GM19023 (cell line): ENCODE data around the gene PAX8.

Experiments
- ATAC-seq: cut with Tn5 transposase; IDR thresholded peaks from one replicate; pipeline ENCODE4 v1.9.1; 2021; ENCODE audit warnings: mild to moderate bottlenecking, moderate library complexity; ENCODE audit not compliant: unreplicated experiment

PAX8 gene

DNA sequence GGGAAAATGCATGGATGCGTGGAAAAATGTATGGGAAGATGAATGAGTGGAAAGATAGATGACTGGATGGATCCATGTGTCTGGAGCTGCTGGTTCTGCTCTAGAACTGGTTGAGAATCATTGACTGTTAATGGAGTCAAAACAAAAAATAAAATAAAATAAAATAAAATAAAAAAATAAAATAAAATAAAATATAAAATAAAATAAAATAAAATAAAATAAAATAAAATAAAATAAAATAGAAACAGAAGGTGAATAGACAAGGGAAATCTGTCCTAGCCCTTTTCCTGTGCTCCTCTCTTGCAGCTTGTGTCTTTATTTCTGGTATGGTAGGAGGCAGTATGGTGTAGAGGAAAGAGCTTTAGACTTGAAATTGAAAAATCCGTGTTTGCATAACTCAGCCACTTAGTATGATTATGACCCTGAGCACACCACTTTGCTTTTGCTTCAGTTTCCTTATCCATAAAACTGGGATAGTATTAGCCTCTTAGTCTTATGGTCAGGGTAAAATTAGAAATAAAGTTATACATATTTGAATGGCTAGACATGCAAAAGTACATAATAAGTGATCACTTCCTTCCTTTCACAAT is 54.0 kb downstream of the PAX8 start:
- no peak for ATAC-seq

DNA sequence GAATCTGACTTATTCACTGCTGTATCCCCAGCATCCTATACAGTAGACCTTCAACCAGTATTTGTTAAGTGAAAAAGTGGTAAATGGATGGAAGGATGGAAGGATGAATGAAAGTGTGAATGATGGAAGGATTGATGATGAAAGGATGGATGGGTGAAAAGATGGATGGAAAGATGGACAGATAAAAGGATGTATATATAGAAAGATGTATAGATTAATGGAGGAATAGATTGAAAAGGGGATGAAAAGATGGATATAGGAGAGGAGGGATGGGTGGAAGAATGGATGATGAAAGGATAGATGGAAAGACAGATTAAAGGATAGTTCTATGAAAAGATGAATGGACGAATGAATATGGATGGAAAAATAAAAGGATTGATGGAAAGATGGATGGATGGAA is 54.9 kb downstream of the PAX8 start:
- ATAC-seq, result no peak

DNA sequence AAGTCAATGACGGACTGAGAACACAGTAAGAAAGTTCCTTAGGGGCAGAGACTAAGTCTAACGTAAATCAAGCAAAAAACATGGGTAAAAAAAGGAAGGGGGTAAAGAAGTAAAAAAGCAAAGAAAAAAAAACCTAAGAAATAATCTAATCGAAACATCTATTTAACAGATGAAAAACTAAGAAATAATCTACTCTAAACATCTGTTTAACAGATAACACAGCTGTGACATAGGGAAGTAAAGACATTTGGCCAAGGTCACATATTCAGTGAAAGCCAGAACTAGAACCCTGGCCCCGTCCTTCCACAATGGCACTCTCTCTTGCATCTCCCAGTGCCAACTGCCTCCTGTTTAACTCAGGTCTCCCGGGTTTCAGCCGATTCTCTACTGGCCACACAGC is 56.9 kb downstream of the PAX8 start:
- ATAC-seq, result no peak

DNA sequence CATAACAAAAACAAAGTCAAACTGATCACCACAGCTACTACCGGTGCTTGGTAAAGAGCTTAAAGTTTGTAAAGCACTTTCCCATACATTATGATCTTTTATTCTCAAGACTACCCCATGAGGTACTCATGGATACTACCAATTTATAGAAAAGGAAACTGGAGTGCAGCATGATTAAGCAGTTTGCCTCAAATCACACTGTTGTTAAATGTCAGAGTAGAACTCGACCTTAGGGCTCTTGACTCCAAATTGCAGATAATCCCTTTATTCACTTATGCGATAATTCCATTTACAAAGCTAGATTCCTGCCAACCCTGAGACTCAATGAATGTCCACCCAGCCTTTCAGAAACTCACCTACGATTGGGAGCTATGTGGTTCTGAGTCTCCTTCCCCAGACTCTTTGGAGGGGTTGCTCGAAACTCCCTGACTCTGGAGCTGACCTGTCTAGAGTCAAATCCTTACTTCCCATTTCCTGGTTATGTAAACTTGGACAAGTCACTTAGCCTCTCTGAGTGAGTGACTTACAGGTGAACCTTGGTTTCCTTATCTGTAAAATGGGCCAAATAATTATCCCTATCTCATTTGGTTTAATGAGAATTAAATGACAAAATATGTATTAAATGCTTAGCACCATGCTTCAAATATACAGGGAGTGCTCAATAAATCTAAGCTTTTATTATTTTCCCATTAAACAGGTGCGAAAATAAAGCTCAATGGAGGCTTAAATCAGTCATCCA is 57.6 kb downstream of the PAX8 start:
- ATAC-seq, result no peak

DNA sequence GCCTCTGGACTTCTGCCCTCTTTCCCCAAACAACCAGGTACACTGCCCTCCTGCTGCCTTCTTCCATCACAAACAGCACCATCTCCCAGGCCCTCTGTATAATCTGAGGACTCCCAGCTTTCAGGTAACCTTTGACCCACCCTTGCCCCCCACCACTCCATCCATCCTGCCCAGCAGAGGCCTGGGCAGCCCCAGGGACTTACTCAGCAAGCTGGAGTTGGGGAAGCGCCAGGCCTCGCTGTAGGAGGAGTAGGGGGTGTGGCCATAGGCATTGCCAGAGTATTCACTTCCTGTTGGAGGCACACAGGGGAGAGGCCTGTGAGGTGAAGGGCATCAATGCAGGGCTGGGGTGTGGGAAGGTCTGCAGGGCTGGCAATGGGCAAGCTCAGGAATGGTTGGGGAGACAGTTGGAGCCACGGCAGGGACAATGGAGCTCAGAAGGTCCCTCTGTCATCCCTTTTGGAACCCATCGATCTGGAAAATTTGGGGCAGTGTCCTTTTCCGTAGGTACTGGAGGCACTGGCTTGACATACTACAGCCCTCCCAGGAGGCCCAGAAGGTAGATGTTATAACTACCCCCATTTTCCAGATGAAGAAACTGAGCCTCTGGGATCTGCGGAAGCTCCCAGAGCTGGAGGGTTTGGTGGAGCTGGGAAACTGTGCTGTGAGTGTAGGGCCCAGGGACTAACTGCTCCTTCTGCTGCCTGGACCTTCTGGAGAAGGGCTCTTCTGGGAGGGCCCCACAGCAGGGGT is 58.7 kb downstream of the PAX8 start:
- ATAC-seq, result no peak

DNA sequence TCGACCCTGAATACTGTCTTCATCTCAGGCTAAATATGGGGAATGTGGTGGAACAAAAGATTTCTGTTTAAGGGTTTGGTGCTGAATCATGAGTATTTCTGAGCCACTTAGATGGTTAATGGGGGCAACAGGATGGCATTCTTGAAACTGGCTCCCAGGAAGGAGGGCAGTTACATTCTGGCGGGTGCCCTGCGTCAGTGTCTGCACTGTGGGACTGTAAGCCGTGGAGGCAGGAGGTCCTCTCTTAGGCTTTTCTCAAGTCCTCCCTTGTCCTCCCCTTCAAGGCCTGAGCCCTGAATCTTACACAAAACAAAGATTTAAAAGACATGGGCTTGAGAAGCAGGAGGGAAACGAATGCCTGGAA is 59.2 kb downstream of the PAX8 start:
- ATAC-seq, result no peak

DNA sequence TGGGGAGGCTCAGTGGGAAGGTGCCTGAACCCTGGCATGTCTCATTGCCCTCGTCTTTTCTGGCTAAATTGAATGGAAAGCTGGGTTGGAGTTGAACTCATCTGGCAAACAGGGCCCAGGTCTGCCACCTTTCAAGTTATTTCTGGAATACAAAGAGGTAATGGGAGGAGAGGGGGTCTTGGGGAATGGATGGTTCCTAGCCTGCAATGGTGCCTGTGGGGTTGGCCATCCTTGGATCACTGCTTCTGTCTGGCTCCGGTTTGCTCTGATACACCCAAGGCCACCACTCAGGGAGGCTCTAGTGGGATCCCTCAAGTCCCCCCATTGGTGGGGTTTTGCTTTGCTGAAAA is 59.7 kb downstream of the PAX8 start:
- ATAC-seq, result no peak

DNA sequence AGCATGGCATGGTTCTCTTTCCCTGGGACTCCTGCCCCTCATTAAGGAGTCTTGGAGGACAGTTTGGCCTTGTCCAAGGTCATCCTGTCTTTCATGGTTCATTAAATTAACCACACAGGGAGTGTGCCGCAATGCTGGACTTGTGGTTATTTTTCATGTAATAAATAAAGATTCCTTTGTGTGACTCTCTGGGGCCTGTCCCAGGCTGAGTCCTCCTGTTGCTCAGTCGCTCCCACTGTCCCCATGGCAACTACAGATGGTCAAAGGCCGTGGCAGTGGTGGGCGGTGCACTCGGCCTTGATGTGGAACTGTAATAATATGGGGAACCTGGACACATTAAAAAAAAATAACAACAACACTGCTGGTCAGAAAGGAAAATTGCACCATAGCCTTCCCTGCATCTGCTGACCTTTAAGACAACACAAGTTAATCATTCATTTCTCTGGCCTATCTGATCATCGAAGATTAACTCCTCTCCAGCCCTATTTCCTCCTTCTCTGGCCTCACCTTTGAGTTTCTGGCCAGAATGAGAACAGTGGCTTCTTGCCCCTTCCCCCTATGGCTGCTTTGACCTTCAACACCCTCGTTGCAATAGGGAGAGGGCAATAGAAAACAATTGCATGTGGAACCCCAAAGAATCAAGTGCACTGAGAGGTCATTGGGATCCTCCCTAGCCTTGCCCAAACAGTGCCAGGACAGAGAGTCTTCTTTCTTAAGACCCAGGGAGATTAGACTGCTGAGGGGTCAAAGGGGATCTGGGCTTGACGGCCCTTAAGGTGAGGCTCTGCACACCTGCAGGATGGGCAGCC is 60.2 kb downstream of the PAX8 start:
- ATAC-seq, result no peak

DNA sequence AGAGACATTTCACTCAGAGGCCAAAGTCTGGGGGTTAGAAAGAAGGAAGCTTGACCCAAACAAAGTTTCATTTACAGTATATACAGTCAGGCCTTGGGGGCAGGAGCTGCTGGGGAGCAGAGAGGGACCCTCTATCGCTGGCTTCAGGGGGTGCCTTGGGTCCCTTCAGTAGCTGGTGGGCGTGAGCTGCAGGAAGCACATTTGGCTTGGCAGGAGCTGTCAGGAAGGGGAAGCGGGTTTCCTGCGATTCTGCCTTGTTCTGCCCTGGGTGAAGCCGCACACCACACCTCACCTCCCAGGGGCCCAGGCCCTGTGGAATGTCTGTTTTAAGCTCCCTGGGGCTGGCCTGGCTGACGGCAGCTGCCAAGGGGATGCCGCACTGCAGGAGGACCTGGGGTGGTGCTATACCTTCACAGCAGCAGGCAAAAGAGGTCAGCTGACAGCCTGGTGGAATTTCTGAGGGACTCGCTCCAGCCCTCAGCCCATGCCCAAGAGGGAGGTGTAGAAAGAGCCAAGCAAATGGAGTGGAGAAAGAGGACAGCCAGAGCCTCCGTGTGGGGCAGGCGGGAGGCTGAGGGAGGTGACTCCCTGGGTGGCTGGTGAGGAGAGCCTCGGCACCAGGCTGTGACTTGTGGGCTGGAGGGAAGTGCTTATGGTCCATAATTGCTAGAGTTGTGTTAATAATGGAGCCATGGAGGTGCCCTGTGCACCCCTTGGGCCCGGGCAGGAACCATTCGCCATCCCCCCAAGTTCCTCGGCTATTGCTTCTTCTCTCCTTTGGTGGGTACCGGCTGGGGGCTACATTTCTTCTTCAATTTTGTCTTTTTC is 61.1 kb downstream of the PAX8 start:
- ATAC-seq, result no peak

DNA sequence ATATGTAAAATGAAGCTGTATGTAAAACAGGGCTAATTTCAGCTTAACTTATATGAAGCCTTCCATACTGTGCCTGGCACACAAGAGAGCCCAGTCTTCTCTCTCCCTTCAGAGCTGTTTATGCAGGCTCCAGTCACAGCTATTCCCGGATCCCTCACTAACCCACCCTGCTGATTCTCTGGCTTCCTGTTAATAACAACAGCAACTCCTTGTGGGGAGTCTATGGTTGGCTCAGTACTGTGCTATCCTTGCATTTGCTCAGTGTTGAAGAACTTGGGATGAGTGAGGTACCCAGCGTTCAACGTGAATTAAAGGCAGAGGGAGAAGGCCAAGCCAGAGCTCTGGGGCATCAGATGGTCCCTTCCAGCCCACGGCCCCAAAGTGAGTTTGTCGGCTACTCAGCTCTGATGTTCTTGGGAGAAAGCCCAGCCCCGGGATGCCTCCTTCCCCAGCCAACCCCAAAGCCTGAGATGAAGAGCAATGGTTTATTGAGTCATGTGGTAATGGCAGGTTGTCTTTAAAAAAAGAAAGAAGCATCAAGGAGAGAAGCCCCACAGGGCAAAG is 61.7 kb downstream of the PAX8 start:
- no peak for ATAC-seq

DNA sequence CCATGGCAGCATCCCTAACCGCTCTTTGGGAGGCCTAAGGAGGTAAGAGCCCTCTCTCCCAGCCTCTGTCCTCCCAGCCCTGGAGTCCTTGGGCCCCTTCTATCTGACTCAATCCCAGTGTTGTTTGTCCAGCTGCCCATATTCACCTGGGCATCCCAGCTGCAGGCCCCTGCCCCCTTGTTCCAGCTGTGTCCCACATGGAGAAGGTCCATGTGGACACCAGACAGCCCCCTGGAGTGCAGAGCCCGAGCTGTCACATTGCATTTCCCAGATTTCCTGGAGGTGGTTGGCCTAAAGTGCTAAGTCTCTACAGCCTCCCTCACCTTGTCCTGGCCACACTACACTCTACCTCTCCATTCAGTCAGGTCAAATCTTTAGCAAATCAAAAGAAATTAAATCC is 62.4 kb downstream of the PAX8 start:
- ATAC-seq, result no peak

DNA sequence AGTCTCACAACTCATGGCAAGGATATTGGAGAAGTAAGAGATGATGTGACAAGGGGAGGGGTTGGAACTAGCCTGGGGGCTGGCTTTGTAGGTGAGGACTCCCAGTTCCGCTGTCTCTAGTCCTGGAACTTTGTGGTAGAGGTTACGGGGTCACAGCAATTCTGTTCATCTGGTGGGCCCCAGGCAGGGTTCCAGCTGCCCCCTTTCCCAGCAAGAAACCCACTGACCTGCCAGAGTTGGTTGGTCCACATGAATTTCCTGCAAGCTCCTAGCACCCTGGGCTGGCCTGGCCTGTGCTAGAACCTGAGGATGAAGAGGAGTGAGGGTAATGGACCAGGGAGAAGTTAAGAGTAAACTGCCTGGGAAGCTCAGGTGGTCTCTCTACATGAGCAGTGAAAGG is 63.7 kb downstream of the PAX8 start:
- no peak for ATAC-seq

DNA sequence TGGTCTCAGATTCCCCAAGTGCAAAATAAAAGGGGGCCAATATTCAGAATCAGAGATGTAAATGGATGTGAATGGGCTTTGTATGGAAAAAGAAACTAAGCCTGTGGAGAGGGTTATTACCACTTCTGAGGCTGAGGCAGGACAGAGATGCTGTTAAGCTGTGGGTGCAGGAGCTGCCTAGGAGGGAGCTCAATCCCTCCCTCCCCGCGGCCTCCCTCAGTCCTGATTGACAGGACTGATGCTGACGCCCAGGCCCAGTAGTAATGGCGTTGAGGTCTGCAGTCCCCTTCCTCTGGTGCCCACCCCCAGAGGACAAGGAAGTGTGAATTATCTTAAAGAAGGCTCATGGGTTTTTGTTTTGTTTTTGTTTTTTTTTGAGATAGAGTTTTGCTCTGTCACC is 64.6 kb downstream of the PAX8 start:
- no peak for ATAC-seq

DNA sequence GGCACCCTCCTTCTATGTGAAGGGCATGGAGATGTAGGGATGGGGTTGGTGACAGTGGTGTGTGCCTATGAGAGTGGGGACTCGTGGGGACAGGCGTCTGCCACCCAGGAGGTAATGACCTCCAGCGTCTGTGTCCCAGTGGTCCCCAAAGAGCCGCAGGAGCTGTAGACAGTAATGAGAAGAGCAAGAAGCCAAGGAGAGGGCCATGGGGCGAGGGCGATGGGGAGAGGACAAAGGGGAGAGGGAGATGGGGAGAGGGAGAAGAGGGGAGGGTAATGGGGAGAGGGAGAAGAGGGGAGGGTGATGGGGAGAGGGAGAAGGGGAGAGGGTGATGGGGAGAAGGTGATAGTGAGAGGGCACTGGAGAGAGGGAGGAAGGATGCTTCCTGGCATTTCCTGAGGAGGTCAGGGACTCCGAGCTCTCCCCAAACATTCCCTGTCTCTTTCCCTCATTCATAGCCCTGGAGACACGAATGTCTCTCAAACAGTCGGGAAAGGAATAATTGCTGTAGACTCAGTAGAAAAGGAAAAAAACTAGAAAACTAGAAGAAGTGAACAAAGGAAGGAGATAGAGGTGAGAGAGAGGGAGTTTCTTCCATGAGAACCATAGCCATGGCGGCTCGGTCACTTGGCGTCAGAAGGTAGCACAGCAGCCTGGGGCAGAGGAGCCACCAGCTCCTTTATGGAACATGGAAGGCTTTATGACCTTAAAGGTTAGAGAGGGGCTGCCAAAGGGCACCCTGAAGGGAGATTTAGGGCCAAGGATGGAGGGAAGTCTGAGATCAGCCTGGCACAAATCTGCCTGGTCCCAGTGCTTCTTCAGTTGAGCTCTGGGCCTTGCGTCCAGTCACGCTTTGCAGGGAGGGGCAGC is 65.4 kb downstream of the PAX8 start:
- ATAC-seq, result no peak

DNA sequence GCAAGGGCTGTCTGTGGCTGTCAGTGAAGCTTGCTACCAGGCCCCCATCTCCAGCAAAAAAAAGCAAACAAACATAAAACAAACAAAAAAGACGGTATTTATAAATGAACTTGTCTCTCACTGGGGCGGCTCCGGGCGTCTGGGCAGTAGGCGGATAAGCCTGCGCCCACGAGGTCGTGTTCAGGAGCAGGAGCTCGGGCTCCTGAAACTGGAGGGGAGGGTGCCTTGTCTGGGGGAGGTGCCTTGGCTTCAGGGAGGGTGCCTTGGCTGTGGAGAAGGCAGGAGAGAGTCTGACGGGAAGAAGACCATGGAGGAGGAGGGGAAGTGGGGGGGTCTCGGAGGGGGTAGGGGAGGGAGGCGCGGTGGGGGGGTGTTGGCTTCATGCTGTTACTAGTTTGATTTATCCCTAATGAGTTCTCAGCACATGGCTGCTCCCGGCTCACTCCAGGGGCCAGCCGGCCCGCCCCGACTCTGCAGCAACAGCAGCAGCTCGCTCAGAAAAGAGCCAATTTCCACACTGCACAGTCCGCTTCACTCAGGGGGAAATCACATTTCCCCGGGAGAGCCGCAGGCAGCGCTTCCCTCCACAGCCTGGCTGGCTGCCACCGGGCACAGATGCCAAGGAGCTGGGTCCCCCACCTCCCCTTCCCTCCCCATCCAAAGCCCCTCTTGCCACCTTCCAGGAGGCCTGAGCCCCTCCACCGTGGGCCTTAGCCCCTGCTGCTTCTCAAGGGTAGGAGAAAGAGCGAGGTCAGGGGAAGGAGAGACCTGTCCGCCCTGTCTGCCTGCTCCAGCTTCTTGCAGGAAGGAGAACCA is 66.3 kb downstream of the PAX8 start:
- no peak for ATAC-seq

DNA sequence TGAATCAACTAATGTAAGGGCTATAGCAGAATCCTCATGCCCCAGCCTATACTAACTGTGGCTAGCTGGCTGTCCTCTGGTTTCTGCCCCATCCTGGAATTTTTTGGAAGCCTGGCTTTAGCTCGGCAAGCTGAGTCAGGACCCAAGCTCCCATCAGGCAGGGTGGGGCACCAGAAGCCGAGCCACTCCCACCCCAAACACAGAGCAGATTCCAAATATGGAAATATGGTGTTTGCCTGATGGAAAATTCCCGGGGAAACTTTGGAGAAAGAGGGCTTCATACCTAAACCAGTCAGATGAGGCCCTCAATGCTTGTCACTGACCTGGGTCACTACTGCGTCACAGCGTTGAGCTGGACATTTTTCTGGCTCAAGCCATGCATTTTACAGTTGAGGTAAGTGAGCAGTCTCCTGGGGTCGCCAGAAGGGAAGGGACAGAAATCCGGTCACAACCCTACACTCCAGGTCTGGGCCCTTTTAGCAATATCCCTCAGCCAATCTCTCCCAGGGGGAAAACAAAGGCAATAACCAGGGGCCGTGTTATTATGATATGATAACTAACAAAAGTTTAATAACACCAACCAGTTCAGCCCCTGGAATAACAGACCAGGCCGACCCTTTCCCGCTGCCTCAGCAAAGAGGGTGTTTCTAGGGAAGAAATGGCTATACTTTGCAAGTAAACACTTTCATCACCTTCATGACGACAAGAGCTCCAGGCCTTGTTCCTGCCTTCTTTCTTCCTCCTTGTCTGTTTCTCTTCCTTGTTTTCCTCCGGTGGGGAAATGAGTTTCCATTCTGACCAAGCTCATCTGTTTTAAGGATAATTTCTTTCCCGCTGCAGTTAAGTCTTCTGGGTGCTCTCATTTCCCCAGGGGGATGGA is 67.3 kb downstream of the PAX8 start:
- ATAC-seq, result no peak

DNA sequence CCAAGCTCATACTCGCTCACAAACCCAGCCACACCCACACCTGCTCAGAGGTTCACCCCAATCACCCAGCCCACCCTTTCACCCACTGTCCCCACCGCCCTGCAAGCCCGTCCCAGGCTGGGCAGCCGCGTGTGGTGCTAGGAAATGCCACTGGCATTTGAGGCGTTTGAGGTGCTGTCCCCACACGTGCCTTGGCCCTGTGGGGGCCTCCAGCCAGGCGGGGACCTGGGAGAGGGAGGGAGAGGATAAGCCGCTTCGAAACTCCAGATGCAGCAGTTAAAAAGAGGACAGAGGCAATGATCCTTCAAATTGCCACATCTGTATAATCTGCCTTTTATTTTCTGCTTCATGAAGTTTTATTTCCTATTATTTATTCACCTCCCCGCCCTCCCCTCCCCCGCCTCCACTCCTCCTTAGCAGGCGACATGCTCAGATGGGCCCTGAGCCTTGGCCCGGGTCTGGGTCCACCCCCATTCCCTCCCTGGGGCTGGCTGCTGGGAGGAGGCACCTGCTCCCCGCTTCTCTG is 69.0 kb downstream of the PAX8 start:
- no peak for ATAC-seq
